Activated CD4-positive, CD25-positive, alpha-beta regulatory T cell treated with anti-CD3 and anti-CD28 coated beads, Interleukin-2, amount 50 U/mL, for 72 hours (primary cell): ENCODE results near the gene ZCCHC3.

Source experiments
- DNase-seq: peaks from one replicate; pipeline ENCODE4 v3.0.0; 2021

ZCCHC3 gene

DNA sequence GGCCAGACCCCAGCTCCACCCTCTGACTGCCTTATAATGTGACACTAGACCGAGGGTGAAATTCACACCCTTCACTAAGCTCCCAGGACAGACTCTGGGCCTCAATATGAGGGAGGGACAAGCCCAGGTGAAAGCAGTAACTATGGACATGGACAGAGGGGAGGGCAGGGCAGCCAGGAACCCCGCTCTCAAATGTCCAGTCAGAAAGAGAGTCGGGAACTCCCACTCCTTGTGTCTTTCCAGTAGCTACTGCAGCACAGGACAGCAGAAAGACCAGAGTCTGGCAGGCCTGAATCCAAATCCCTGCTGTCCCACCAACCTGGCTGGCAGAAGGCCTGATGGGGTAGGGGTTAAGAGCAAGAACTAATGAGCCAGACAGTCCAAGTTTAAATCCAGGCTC, 13.2 kb upstream of the ZCCHC3 start:
- DNase-seq, result no peak

DNA sequence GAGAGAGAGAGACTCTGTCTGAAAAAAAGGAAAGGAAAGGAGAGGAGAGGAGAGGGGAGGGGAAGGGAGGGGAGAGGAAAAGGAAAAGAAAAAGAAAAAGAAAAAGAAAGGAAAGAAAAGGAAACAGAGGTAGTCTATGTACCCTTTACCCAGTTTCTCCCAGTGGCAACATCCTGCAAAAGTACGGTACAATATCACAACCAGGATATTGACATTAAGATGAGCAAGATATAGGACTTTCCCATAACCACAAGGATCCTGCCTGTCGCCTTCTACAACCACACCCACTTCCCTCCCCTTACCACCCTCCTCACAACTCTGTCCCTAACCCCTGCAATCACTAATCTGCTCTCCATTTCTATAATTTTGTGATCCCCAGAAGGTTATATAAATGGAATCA, 10.9 kb upstream of the ZCCHC3 start:
- DNase-seq, result no peak

DNA sequence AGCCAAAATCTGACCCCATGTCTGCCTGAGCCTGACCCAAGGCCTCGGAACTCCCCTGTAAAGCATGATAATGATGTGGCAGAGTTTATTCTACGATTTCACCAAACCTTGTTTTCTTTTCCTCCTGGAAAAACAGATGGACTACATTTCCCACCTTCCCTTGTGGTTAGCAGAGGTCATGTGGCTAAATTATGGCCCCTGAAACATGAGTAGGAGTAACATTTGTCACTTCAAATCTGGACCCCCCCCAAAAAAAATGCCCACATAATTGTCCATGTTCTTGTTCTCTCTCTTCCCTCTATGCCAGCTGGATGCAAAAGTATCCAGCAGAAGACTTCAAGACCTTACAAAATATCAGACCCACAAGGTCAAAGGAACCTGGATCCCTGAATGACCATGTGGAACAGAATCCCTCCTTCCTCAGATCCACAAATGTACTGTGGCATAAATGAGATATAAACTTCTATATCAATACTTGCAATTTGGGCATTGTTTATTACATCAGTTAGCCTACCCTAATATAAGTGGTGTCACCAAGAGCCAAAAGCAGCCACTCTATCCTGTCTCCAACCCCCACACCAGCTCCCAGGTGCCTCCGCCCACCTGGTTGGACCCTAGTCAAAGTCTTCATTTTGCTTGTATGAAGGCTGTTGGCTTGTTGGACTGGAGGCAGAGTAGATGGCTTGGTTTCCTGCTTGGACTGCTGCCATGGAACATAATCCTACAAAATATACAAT, 8.2 kb upstream of the ZCCHC3 start:
- DNase-seq, result no peak

DNA sequence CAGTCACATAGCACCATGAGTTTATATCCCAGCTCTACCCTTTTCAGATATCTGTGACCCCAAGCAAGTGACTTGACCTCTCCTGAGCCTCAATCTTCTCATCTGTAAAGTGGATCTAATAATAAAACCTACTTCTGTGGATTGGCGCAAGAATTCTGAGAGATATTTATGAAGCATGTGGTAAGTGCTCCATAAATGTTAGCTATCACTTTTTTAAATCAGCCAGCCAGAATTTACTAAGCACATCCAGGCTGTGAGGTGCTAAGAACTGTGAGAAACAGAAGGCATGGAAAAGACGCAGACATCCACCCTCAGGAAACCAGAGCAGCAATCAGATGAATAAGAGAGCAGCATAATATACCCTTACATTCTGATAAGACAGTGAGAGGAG, 7.7 kb upstream of the ZCCHC3 start:
- no peak for DNase-seq

DNA sequence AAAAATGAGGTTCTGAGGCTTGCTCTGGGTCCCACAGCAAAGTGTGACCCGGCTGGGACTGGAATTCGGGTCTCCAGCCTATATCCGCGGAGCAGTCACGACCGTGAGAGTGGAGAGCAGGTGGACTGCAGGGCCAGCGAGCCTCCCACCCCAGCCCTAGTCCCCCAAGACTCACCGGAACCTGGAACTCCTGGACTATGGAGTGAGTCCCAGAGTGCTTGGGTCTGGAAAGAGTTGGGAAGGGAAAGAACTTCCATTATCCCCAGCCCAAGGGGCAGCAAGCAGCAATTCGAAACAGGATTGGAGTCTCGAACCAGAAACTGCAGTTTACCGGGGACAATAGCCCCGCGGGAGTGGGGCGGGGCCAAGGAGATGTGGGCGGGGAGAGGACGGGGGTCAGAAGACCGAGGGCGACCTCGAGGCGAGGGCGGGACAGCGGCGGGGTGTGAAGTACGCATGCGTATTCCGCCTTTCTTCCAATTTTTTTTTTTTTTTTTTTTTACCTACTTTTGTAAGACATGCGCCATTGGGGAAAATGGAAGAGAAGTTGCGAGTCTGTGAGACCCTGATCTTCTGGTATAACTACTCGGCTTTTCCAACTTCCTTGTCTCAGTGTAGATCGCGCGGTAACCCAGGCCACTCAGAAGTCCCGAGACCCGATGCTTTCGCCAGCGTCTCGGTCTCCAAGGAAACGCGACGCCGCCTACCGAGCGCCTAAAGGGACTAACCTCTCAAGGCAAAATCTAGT, 7.1 kb upstream of the ZCCHC3 start, which contains the start of gene C20orf96:
TSS of gene C20orf96 (minus strand) at position 667 of the 748 bp plus-strand sequence. CDS start at position 527, 140 bp downstream.
- DNase-seq, result peak; percentile 85

DNA sequence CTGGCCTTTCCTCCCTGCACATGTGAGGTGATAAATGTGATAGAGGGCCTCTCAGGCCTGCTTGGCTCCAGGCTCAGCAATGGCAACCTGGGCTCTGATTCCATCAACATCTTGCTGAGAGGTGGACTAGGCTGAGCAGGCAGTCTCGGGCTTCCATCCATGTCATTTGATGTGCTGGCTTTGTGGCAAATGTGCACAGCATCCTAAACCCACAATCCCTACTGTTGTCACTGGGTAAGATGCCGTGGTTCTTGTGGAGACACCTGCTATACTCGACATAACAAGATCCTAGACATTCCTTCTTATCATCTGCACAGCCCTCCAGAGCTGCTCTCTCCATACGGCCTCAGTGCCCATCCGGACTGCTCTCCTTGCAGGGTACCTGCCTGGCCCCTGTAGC, 2.8 kb upstream of the ZCCHC3 start:
- DNase-seq, result no peak

DNA sequence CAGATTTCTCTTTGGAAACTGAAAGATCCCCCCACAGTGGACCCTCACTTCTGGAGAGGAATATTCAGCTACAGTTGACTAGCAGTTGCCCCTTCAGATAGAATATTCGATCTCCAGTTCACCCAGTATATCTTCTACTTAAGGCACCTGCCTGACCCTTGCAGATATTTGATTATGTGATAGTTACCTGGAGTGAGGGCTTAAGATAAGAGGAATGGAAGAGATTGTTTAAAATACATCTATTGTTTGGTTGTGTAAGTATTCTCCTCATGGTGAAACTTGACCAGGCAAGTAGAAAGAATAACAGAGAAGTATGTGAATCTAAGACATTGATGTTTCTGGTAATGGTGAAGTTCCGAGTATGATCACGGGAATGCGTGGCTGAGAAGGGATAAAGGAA, 1.6 kb upstream of the ZCCHC3 start:
- no peak for DNase-seq

DNA sequence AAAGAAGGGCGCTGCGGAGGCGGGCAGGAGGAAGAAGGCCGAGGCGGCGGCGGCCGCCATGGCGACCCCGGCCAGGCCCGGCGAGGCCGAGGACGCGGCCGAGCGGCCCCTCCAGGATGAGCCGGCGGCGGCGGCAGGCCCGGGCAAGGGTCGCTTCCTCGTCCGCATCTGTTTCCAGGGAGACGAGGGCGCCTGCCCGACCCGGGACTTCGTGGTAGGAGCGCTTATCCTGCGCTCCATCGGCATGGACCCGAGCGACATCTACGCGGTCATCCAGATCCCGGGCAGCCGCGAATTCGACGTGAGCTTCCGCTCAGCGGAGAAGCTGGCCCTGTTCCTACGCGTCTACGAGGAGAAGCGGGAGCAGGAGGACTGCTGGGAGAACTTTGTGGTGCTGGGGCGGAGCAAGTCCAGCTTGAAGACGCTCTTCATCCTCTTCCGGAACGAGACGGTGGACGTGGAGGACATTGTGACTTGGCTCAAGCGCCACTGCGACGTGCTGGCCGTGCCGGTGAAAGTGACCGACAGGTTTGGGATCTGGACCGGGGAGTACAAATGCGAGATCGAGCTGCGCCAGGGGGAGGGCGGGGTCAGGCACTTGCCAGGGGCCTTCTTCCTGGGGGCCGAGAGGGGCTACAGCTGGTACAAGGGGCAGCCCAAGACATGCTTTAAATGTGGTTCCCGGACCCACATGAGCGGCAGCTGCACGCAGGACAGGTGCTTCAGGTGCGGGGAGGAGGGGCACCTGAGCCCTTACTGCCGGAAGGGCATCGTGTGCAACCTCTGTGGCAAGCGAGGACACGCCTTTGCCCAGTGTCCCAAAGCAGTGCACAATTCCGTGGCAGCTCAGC, 780 bp downstream of the ZCCHC3 start:
- DNase-seq, result peak; percentile 59

DNA sequence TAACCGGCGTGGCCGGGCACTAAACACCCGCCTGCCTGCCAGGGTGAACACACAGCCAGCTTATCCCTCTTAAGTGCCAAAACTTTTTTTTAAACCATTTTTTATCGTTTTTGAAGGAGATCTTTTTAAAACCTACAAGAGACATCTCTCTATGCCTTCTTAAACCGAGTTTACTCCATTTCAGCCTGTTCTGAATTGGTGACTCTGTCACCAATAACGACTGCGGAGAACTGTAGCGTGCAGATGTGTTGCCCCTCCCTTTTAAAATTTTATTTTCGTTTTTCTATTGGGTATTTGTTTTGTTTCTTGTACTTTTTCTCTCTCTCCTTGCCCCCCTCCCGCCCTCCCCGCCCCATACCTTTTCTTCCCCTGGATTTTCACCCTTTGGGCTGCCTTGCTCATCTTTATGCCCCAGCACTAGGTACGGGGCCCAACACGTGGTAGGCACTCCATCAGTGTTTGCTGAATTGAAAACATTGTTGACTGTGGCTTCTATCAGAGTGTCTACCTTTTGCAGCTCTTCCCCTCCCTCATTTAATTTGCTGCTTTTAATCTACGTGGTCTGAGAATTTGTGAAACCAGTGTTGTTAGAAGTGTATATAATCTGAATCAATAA, 1.5 kb downstream of the ZCCHC3 start:
- no peak for DNase-seq

DNA sequence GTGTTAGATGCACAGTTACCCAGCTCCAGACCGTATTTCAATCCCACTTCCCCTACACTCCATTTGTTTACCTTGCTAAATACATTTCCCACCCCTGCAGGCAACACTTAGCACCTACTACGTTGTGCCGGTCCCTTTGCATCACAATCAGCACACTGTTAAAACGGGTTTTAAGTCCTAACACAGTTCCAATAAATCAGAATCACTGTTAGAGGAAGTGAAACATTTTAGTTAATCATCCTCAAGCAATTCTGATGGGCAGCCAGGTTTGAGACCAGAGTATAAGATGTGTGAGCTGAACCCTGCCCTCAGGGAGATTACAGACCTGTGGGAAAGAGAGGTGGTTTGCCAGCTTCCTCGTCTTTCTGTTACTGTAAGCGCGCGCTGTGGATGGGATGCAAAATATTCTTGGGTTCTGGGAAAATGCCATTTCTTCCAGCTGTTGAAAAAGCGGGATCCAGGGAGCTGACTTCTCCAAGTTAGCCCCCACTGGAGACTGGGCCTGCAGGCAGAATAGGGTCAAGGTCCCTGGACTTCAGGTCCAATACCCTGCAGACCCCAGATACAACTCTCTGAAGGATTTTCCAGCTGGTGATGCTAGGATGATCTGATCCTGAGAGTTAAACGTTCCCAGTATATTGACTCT, 3.1 kb downstream of the ZCCHC3 start:
- no peak for DNase-seq

DNA sequence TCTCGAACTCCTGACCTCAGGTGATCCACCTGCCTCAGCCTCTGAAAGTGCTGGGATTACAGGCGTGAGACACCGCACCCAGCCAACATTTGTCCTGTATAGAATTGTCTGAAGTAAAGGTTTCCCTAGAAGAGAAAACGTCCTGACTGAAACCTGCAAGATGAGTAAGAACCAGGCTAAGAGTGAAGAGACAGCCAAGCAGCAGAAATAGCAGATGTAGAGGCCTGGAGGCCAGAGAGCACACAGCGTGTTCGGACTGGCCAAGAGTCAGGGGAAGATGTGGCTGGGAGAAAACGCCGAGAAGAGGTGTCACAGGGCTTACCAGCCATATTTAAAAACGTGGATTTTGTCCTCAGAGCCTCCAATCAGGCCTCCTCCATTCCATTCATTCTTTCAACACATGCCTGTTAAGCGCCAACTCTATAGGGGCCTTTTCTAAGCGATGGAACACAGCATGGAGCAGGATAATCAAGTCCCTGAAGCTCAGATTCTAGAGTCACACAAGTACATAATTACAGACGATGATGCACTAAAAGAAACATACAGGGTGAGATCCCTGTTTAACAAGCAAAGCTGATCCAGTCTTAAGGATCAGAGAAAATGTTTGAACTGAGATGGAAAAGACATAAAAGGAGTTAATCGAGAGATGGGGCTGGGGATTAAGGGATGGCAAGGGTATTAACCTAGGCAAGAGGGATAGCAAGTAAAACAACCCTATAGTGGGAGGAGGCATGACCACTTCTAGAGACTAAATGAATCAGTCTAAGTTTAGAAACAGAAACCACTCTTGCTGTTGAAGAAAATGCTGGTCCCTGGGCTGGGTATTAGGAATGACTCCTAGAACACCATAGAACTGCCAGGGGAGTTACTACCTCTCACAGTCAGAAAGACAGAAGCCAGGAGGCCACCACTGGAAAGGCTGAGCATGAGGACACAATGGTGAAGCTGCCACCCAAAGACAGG, 4.8 kb downstream of the ZCCHC3 start:
- DNase-seq, result no peak

DNA sequence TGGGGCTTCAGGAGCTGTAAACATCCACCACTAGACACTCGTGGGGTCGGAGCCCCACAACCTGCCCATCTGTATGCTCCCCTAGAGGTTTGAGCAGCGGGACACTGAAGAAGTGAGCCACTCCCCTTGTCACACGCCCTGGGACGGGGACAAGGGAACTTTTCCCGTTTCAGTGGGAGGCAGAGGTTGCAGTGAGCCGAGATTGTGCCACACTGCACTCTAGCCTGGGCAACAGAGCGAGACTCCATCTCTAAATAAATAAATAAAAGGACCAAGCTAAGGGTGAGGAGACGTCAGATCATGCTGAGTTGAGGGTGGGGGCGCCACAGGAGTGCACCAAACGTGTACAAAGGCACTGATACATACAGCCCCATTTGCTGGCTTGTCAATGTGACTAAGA, 8.4 kb downstream of the ZCCHC3 start:
- DNase-seq, result no peak

DNA sequence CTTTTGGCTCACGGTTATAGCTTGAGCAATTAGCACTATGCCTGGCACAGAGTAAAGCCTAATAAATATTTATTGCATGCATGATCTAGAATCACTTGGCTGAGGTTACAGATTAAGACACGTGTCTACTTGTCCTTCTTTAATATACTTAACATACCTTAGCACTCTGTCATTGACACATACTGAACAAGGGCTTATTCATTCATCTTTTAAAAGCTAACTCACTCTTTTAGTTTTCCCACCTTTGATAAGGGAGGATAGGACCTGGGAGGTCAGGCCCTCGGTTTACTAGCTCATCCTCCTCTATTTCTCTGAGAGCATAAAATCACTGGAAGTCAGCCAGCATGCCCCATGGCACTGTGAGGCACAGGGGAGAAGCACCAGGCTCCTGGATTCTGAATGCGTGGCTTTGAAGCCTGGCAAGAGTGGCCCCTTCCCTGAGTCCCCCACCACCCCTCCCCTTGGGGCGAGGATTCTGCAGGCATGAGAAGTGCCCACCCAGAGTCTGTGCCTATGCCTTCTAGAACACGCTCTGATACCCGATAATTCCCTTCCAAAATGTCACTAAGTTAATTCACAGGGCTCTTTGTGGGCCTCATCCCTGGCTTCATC, 11.2 kb downstream of the ZCCHC3 start:
- no peak for DNase-seq

DNA sequence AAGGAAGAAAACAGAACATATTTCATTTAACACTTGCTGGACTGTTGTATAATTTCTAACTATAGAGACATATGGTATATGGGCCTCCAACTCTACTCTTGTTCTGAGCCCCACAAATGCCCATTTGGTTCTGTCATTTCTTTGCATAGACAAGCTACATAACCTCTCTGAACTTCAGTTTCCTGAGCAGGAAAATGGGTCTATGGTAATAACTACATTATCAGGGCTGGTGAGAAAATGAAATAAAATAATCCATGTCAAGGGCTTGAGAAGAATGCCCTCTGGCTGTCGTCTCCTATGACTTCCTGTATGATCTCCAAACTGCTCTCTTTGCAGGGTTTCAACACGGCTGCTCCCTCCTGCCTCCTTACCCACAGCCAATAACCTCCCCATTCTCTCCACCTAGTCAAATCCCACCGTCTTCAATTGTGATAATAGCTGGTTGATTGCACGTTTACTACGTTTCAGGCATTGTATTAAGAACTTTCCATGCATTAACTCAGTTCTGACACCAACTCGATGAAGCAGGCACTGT, 12.0 kb downstream of the ZCCHC3 start:
- no peak for DNase-seq

DNA sequence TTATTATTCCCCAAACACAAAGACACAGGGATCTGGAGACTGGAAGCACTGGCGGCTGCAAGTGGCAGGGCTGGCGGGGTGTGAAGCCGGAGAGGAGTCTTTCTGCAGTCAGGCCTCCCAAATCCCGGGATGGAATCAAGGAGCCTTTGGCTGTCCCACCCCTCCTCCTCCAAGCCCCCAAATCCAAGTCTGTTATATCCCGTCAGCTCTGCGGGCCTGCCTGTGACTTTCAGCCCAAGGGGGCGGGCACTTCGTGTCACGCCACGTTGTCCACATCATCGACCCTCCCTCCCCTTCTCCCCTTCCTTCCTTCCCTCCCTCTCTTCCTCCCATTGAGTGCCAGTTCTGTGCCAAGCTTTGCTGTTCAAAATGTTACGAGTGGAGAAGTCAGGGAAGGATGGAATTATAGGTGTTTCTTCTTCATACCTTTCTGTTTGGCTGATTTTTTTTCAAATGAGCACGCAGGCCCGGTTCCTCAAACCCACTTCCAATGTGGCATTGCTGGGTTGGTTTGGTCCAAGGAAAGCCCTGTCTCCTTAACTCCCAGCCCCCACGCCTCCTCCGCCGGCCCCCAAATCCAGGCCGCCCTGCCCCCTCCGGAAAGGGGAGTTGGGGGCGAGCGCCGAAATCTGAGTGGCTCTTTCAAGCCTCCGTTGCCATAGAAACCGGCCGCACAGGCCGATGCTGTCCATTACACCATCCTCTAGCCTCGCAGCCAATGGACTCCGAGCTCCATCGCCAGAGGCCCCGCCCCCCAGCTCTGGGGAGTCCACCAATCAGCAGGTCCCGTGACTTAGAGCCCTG, 12.7 kb downstream of the ZCCHC3 start:
- DNase-seq, result peak; percentile 85

DNA sequence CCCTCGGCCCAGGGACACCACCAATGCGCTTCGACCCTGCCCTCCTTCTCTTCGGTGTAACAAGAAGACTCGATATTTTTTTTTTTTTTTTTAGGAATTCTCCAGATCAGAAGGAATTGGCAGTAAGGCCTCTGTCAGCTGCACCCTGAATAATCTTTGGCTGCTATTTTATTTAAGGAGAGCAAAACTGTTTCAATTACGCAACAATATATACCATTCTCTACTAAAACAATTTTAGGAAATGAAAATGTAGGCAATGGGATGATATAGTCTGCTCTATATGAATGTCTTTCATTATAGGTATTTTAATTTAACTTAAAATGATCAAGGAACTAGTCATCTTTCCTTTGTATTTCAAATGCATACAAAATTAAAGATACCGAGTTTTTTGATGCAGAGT, 13.3 kb downstream of the ZCCHC3 start:
- DNase-seq, result no peak

DNA sequence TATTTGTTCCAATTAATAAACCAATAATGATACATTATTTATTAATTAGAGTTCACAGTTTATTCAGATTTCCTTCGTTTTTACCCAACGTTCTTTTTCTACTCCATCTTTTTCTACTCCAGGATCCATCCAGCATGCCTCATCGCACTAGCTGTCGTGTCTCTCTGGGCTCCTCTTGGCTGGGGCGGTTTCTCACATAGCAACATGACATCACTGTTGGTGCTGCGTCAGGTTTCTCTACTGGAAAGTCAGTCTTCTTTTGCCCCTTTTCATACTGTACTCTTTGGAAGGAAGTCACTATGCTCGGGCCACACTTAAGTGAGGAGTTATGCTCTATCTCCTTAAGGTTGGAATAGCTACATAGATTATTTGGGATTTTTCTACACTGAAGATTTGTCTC, 14.2 kb downstream of the ZCCHC3 start:
- no peak for DNase-seq

DNA sequence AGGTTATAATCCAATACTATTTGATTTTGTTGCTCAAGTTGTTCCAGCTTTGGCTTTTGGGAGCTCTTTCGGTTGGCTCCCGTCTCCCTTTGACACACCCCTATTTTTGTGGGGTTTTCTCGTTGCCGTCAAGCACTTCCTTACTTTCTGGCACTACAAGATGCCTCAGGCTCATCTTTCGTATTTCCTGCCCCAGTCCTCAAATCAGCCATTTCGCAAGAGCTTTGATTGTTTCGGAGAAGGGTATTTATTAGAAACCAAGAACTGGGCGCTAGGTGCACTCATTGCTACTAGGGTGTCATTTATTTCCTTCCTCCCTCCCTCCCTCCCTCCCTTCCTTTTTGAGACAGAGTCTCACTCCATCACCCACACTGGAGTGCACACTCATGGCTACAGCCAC, 14.7 kb downstream of the ZCCHC3 start:
- DNase-seq, result no peak

DNA sequence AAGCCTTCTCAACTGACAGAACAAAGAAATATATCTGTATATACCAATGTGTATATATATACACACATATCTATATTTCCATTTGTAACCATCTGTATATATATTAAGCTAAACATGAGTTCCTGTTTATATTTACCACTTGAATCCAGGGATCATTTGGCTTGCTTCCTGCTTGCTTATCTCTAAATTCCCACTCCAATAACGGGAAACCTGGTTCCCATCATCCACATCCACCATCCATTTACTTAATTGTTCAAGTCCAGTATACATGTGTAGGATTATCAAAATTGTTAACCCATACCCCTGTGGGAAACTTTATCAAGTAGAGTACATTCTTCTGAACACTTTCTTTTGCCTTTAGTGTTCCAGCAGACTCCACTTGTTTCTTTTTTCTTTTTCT, 15.5 kb downstream of the ZCCHC3 start:
- no peak for DNase-seq

DNA sequence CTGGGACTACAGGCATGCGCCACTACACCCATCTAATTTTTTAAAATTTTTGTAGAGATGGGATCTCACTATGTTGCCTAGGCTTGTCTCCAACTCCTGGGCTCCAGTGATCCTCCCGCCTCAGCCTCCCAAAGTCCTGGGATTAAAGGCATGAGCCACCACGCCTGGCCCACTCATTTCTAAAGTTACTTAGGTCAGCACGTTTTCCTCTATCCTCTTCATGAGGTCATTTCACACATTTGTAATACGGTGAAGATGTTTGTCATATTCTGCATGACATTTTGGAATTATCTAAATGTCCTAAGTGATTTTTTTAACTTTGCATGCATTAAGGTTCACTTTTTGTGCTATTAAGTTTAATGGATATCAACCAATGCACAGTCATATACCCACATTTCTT, 16.0 kb downstream of the ZCCHC3 start:
- DNase-seq, result no peak
